T-helper 1 cell treated with Interleukin-12 subunit alpha and Interleukin-12 subunit beta and Interleukin-4 antibody, amounts not matched to agents 30 μg/mL and 1 μg/mL, for 36 hours (primary cell): ENCODE measurements around the gene GNAS.
"Not testable (repeated sequence)": the region's sequence is repeated elsewhere in the genome, so short reads cannot be mapped to it uniquely, and the experiment has no call there.

Source experiments
- H3K27ac Mint-ChIP-seq: one replicate; pipeline ENCODE4 v1.8.0; 2021; ENCODE audit warnings: mild to moderate bottlenecking, mixed read lengths
- H3K27me3 Mint-ChIP-seq: one replicate; pipeline ENCODE4 v1.8.0; 2021; ENCODE audit warnings: low read depth, mixed read lengths
- H3K36me3 Mint-ChIP-seq: one replicate; pipeline ENCODE4 v1.8.0; 2021; ENCODE audit warnings: low read depth, mixed read lengths
- H3K4me1 Mint-ChIP-seq: one replicate; pipeline ENCODE4 v1.8.0; 2021; ENCODE audit warnings: low read depth, mixed read lengths
- H3K4me3 Mint-ChIP-seq: one replicate; pipeline ENCODE4 v1.8.0; 2021; ENCODE audit warnings: mild to moderate bottlenecking, moderate library complexity, mixed read lengths
- H3K9me3 Mint-ChIP-seq: one replicate; pipeline ENCODE4 v1.8.0; 2021; ENCODE audit warnings: mixed read lengths

Gene GNAS

GRCh38 chr20:58820515-58820914, 32.0 kb upstream of the GNAS start:
- not testable (repeated sequence) for H3K27ac Mint-ChIP-seq, H3K36me3 Mint-ChIP-seq
- H3K4me1 Mint-ChIP-seq: peaks cover 15% of the 10 kb centered on the region

GRCh38 chr20:58822149-58822548, 30.4 kb upstream of the GNAS start:
- Mint-ChIP-seq H3K4me3 (no peak overlapping the region), H3K36me3 (peaks cover 10% of the 10 kb centered on the region), H3K27ac (no peak overlapping the region), H3K9me3 (peaks cover 11% of the 10 kb centered on the region), H3K4me1 (peaks cover 15% of the 10 kb centered on the region), H3K27me3 (peaks cover 8% of the 10 kb centered on the region)

More at GRCh38 chr20:58820515-58820914, 32.0 kb upstream of the GNAS start:
- peaks cover 11% of the 10 kb centered on the region for H3K9me3 Mint-ChIP-seq
- not testable (repeated sequence) for H3K4me3 Mint-ChIP-seq
- H3K27me3 Mint-ChIP-seq: peaks cover 14% of the 10 kb centered on the region

- Mint-ChIP-seq H3K27me3 (peaks cover 8% of the 10 kb centered on the region), H3K36me3 (peaks cover 10% of the 10 kb centered on the region), H3K9me3 (peaks cover 11% of the 10 kb centered on the region), H3K27ac (no peak overlapping the region), H3K4me1 (peaks cover 14% of the 10 kb centered on the region), H3K4me3 (no peak overlapping the region)
Observed at GRCh38 chr20:58822748-58823730, 29.5 kb upstream of the GNAS start.

GRCh38 chr20:58824843-58825242, 27.7 kb upstream of the GNAS start:
- Mint-ChIP-seq H3K4me1 (no peaks in the 10 kb centered on the region), H3K9me3 (peaks cover 16% of the 10 kb centered on the region), H3K27ac (no peak overlapping the region), H3K36me3 (peaks cover 9% of the 10 kb centered on the region), H3K27me3 (peaks cover 16% of the 10 kb centered on the region), H3K4me3 (no peak overlapping the region)

- H3K4me3 Mint-ChIP-seq: no peak overlapping the region
- peaks cover 15% of the 10 kb centered on the region for H3K9me3 Mint-ChIP-seq
- peaks cover 9% of the 10 kb centered on the region for H3K36me3 Mint-ChIP-seq
- no peak overlapping the region for H3K27ac Mint-ChIP-seq
- peaks cover 16% of the 10 kb centered on the region for H3K27me3 Mint-ChIP-seq
- no peaks in the 10 kb centered on the region for H3K4me1 Mint-ChIP-seq
Observed at GRCh38 chr20:58825450-58825849, 27.1 kb upstream of the GNAS start.

DNA sequence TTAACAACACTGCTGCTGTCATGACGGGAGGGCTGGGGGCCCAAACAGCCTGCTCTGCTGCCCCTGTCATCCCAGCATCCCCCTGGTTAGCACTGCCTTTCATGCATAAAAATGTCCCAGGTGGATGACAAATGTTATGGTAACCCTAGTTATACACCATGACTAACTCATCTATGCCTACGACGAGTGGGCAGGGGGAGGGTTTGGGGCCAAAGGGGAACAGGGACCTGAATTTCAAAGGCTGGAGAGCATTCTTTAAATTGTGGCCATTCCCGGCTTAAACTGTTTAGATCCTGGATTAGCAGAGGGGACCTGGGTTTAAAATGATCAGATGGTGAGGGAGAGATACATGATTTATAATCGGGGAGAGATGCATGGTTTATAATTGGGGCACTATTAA, 26.2 kb upstream of the GNAS start:
- peaks cover 14% of the 10 kb centered on the region for H3K27me3 Mint-ChIP-seq
- H3K9me3 Mint-ChIP-seq: peaks cover 10% of the 10 kb centered on the region
- no peak overlapping the region for H3K27ac Mint-ChIP-seq
- H3K4me1 Mint-ChIP-seq: no peaks in the 10 kb centered on the region
- H3K36me3 Mint-ChIP-seq: peaks cover 5% of the 10 kb centered on the region
- no peak overlapping the region for H3K4me3 Mint-ChIP-seq

GRCh38 chr20:58828136-58828535, 24.4 kb upstream of the GNAS start:
- Mint-ChIP-seq H3K27ac (no peak overlapping the region), H3K4me1 (peaks cover 3% of the 10 kb centered on the region), H3K27me3 (peaks cover 23% of the 10 kb centered on the region), H3K36me3 (peaks cover 3% of the 10 kb centered on the region), H3K9me3 (peaks cover 8% of the 10 kb centered on the region), H3K4me3 (no peak overlapping the region)

- not testable (repeated sequence) for H3K36me3 Mint-ChIP-seq, H3K4me1 Mint-ChIP-seq, H3K4me3 Mint-ChIP-seq, H3K9me3 Mint-ChIP-seq, H3K27ac Mint-ChIP-seq
- H3K27me3 Mint-ChIP-seq: peaks cover 28% of the 10 kb centered on the region
Observed at GRCh38 chr20:58828804-58829203, 23.7 kb upstream of the GNAS start.

- no peak overlapping the region for H3K4me3 Mint-ChIP-seq
- peaks cover 3% of the 10 kb centered on the region for H3K36me3 Mint-ChIP-seq
- peaks cover 8% of the 10 kb centered on the region for H3K9me3 Mint-ChIP-seq
- H3K27ac Mint-ChIP-seq: no peak overlapping the region
- peaks cover 3% of the 10 kb centered on the region for H3K4me1 Mint-ChIP-seq
- peaks cover 34% of the 10 kb centered on the region for H3K27me3 Mint-ChIP-seq
Observed at GRCh38 chr20:58829531-58829941, 23.0 kb upstream of the GNAS start.

DNA sequence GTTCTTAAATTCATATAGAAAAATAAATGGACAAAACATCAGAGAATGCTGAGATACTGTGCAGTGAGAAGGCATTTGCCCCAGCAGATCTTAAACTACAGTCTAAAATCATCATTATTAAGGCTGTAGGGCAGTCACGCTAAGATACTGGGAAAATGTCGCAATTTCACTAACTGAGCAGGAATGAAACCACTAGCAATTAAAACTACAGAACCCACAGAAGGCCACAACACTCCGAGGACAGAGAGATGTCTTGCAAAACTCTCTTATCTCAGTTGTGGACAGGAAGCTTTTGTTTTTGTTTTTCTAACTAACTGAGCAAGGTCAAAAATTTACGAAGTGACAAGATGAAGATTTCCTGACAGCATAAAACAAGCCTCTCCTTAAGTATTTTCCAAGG, 20.1 kb upstream of the GNAS start:
- Mint-ChIP-seq H3K36me3 (peaks cover 3% of the 10 kb centered on the region), H3K27me3 (peaks cover 50% of the 10 kb centered on the region), H3K4me1 (peaks cover 3% of the 10 kb centered on the region), H3K27ac (no peak overlapping the region), H3K4me3 (no peak overlapping the region), H3K9me3 (peaks cover 8% of the 10 kb centered on the region)

DNA sequence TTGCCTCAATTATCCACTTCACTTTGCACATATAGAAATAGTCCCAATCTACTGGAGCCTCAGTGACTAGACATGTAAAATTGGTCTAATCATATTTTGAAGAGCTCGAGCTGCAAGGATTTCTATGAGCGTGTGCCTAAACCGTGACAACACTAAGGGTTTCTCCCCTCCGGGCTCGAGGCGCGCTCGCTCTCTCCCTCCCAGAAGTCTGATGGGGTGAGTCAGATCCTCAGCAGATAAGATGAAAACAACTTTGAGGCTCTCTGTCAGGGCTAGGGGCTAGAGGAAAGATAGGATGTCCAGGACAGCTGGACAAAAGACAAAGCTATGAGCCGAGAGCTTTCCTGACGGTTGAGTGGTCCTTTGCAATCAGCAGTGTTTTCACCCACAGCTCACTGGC, 18.6 kb upstream of the GNAS start:
- Mint-ChIP-seq H3K4me1 (peaks cover 9% of the 10 kb centered on the region), H3K27me3 (peaks cover 52% of the 10 kb centered on the region), H3K9me3 (peaks cover 8% of the 10 kb centered on the region), H3K4me3 (no peak overlapping the region), H3K27ac (no peak overlapping the region), H3K36me3 (peaks cover 3% of the 10 kb centered on the region)

DNA sequence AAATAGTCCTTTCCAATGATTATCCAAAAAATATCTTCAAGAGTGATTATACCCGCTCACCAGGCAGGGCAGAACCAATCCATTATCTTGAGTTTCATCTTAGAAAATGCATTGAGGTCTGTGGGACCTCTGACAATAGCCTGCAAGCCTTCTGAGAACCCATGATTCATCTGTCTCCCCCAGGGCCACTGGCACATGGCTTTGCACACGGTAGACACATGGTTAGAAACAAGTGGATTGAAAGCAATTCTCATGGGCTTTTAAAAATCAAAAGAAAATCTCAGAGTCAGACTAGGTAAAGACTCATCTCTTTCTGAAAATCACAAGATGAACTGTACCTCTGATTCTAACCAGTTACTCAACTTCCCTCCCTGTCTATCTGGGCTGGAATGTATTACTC, 17.3 kb upstream of the GNAS start:
- peaks cover 4% of the 10 kb centered on the region for H3K9me3 Mint-ChIP-seq
- no peak overlapping the region for H3K4me3 Mint-ChIP-seq
- H3K27me3 Mint-ChIP-seq: peaks cover 55% of the 10 kb centered on the region
- peaks cover 9% of the 10 kb centered on the region for H3K4me1 Mint-ChIP-seq
- no peaks in the 10 kb centered on the region for H3K36me3 Mint-ChIP-seq
- H3K27ac Mint-ChIP-seq: no peak overlapping the region

DNA sequence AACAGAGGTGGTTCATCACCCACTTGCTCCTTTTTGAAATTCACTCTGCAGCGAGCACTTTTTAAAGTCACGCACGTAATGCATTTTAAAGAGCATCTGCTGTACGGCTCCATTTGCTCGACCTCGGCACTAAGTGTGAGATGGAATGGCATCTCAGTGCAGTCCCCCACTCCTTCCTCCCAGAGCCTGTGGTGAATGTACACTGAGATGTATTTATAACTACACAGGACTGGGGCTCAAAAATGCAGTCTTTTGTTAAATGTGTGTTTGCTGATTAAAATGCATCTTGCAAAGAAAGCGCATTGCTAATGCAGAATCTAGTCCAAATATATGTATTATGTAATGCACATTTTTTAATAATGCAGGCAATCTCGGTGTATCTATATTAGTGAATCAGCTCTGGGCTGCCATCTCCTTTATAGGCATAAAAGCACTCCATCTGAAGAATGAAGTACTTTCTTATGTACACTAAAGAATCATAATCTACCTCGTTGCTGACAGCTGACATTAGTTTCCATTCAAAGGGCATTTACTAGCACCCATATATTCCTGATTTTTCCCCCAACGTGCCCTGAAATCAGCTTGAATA, 15.8 kb upstream of the GNAS start:
- Mint-ChIP-seq H3K27me3 (peaks cover 69% of the 10 kb centered on the region), H3K36me3 (no peaks in the 10 kb centered on the region), H3K27ac (no peak overlapping the region), H3K4me3 (no peak overlapping the region), H3K9me3 (no peaks in the 10 kb centered on the region), H3K4me1 (peaks cover 9% of the 10 kb centered on the region)

DNA sequence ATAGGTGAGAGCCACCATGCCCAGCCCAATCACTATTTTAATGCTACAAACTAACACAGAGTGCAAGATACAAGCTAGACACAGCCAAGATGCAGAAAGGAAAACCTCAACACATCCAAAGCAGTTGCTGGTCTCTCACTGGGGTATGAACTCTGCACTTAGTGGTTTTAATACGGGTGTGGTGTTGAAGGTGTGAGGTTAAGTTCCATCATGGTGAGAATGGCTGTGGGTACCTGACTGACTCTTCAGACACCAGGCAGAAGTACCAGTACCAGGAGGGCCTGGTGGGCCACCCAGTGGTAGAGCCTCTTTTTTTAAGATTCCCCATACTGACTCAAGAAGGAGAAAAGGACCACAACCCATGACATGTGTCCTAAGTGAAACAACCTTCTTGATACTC, 14.8 kb upstream of the GNAS start:
- peaks cover 69% of the 10 kb centered on the region for H3K27me3 Mint-ChIP-seq
- no peaks in the 10 kb centered on the region for H3K36me3 Mint-ChIP-seq
- no peak overlapping the region for H3K4me3 Mint-ChIP-seq
- H3K4me1 Mint-ChIP-seq: peaks cover 9% of the 10 kb centered on the region
- no peaks in the 10 kb centered on the region for H3K9me3 Mint-ChIP-seq
- no peak overlapping the region for H3K27ac Mint-ChIP-seq

GRCh38 chr20:58838174-58838573, 14.3 kb upstream of the GNAS start:
- Mint-ChIP-seq H3K9me3 (no peaks in the 10 kb centered on the region), H3K27me3 (peaks cover 73% of the 10 kb centered on the region), H3K4me1 (peaks cover 9% of the 10 kb centered on the region), H3K27ac (no peak overlapping the region), H3K36me3 (no peaks in the 10 kb centered on the region), H3K4me3 (no peak overlapping the region)
